ENCODE data around the gene LEFTY2. TPM values are rescaled to one million over a fixed set of nuclear protein-coding genes. Genes with fewer than 3 reads are reported as not detected.

LEFTY2 gene
- total RNA-seq, 1 experiment from 2014 or later = not detected

DNA sequence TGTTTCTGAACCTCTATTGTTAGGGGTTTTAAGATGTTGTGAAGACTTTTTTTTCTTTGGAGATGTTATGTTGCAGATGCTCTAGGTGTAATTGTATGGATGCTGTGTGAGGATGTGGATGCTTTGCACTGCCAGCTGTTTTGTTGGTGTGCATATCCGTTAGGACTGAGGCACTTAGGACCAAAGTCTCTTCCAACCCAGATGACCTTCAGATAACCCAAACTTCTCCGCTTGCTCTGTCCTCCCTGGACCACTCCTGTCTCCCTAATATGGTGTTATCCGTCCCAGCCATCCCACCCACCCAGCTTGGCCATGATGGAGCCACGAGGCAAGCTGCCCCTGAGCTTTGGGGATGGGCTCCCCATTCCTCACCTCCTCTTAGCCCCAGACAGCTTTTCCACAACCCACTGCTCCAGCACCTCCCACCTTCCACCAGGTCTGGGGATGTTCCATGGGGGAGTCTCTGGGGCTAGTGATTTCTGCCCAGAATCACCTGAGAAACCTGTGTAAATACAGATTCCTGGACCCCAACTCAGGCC is 5.1 kb upstream of the LEFTY2 start:
- H3K27me3 Mint-ChIP-seq (ENCODE audit: insufficient read depth, unreplicated experiment) = peaks cover 30% of the 10 kb centered on the region
- POLR2A ChIA-PET = interaction anchor here (0.6 to 2.5 kb wide), 6 partner anchors 8 to 168 kb away, joined by 3 to 8 read pairs (median 4); partner anchors contain the start of gene PYCR2
- TF ChIP-seq, protein P1, sequence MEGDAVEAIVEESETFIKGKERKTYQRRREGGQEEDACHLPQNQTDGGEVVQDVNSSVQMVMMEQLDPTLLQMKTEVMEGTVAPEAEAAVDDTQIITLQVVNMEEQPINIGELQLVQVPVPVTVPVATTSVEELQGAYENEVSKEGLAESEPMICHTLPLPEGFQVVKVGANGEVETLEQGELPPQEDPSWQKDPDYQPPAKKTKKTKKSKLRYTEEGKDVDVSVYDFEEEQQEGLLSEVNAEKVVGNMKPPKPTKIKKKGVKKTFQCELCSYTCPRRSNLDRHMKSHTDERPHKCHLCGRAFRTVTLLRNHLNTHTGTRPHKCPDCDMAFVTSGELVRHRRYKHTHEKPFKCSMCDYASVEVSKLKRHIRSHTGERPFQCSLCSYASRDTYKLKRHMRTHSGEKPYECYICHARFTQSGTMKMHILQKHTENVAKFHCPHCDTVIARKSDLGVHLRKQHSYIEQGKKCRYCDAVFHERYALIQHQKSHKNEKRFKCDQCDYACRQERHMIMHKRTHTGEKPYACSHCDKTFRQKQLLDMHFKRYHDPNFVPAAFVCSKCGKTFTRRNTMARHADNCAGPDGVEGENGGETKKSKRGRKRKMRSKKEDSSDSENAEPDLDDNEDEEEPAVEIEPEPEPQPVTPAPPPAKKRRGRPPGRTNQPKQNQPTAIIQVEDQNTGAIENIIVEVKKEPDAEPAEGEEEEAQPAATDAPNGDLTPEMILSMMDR (IDR thresholded peaks at IDR 0.05; ENCODE audit: unreplicated experiment) = no peak
- H3K27ac Mint-ChIP-seq (ENCODE audit: low read depth, unreplicated experiment) = no peak overlapping the region
- BruUV-seq (replicated peaks) = no TSS peak
- H3K4me1 Mint-ChIP-seq (ENCODE audit: insufficient read depth, unreplicated experiment) = no peaks in the 10 kb centered on the region
- intact Hi-C loops (cut with micrococcal nuclease) = no loop called here
- H3K36me3 Mint-ChIP-seq (ENCODE audit: insufficient read depth, unreplicated experiment) = no peaks in the 10 kb centered on the region
- CTCF ChIA-PET = interaction anchor here (0.5 to 1.3 kb wide), 6 partner anchors 15 to 291 kb away, joined by 3 to 6 read pairs (median 4); partner anchors contain the start of gene TMEM63A
- H3K9me3 Mint-ChIP-seq (ENCODE audit: unreplicated experiment) = no peaks in the 10 kb centered on the region
- no peak overlapping the region for H3K4me3 Mint-ChIP-seq (ENCODE audit: unreplicated experiment)
- no peak for DNase-seq (ENCODE audit: unreplicated experiment)

DNA sequence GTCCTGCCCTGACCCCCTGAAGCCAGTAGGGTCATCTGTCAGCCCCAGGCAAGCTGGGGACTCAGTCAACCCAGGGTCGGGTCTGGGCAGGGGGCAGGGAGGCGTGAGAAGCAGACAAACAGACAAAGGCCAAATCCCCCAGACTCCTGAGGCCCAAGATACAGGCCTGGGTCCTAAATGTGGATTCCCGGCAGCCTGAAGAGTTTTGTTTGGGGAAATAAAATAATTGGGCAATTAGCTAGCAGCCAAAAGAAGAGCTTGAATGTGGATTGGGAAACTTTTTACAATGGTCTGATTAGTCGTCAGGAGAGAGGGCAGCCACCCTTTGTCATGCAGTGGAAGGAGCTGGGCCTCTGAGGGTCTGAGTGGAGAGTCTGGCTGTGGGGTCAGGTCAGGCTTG is 4.5 kb upstream of the LEFTY2 start:
- intact Hi-C loops (cut with micrococcal nuclease) = no loop called here
- ChIA-PET POLR2A (interaction anchor here (1.0 to 2.5 kb wide), 5 partner anchors 9 to 23 kb away, joined by 3 to 8 read pairs (median 4); partner anchors contain the start of gene PYCR2), CTCF (interaction anchor here (0.5 to 2.0 kb wide), 8 partner anchors 16 to 470 kb away, joined by 3 to 6 read pairs (median 4); partner anchors contain the start of gene TMEM63A)
- H3K4me1 Mint-ChIP-seq (ENCODE audit: insufficient read depth, unreplicated experiment) = no peaks in the 10 kb centered on the region
- no peak overlapping the region for H3K27ac Mint-ChIP-seq (ENCODE audit: low read depth, unreplicated experiment)
- H3K9me3 Mint-ChIP-seq (ENCODE audit: unreplicated experiment) = no peaks in the 10 kb centered on the region
- H3K36me3 Mint-ChIP-seq (ENCODE audit: insufficient read depth, unreplicated experiment) = no peaks in the 10 kb centered on the region
- TF ChIP-seq, protein P1 (IDR thresholded peaks at IDR 0.05; ENCODE audit: unreplicated experiment) = no peak
- no peak for DNase-seq (ENCODE audit: unreplicated experiment)
- H3K27me3 Mint-ChIP-seq (ENCODE audit: insufficient read depth, unreplicated experiment) = peaks cover 30% of the 10 kb centered on the region
- H3K4me3 Mint-ChIP-seq (ENCODE audit: unreplicated experiment) = no peak overlapping the region
- no TSS peak for BruUV-seq (replicated peaks)

DNA sequence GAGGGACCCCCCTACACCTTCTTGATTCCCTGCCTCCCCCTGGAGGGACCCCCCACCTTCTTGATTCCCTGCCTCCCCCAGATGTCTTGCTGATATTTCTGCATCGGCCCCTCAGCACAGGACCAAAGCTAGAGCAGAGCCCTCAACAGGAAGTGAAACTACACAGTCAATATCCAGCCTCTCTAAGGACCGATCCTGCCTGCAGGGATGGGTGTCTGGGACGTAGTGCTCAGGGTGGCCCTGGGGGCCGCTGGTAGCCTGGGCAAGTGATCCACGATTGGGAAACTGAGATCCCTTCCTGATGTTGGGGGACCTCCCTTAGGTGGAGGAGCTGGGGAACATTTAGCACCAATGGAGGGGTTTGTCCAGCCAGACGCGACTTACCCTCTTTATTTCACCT is 3.9 kb upstream of the LEFTY2 start:
- Mint-ChIP-seq H3K27ac (ENCODE audit: low read depth, unreplicated experiment) (peak overlapping the region; percentile 29), H3K9me3 (ENCODE audit: unreplicated experiment) (no peaks in the 10 kb centered on the region), H3K4me3 (ENCODE audit: unreplicated experiment) (no peak overlapping the region), H3K36me3 (ENCODE audit: insufficient read depth, unreplicated experiment) (no peaks in the 10 kb centered on the region), H3K27me3 (ENCODE audit: insufficient read depth, unreplicated experiment) (peaks cover 30% of the 10 kb centered on the region), H3K4me1 (ENCODE audit: insufficient read depth, unreplicated experiment) (no peaks in the 10 kb centered on the region)
- BruUV-seq (replicated peaks) = no TSS peak
- TF ChIP-seq, protein P1 (IDR thresholded peaks at IDR 0.05; ENCODE audit: unreplicated experiment) = no peak
- ChIA-PET POLR2A (interaction anchor here (1.1 to 2.5 kb wide), 6 partner anchors 9 to 167 kb away, joined by 4 to 8 read pairs (median 5); partner anchors contain the start of genes PYCR2 and SRP9), CTCF (interaction anchor here (0.5 to 2.0 kb wide), 9 partner anchors 10 to 470 kb away, joined by 3 to 6 read pairs (median 4); partner anchors contain the start of gene LEFTY1)
- intact Hi-C loops (cut with micrococcal nuclease) = no loop called here
- DNase-seq (ENCODE audit: unreplicated experiment) = no peak

DNA sequence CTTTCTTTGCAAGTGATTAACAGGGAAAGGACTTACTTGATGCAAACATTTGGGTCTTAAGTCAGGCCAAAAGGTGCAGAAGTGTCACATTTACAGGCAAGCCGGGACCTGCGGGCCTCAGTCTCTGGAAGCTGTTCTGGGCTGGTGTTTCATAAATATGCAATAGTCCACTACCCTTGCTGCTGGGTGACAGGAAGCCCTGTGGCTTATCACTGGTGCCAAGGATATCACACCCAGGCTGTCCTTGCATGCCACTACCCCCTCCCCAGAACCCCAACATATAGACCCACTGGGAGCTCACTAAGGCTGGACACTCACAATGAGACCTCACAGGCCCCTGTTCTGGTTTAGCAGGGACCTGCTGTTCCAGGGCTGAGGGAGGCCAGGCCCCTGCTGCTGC is 3.4 kb upstream of the LEFTY2 start:
- ChIA-PET CTCF (interaction anchor here (0.5 to 2.0 kb wide), 11 partner anchors 10 to 470 kb away, joined by 3 to 6 read pairs (median 4); partner anchors contain the start of gene LEFTY1), POLR2A (interaction anchor here (1.1 to 2.5 kb wide), 4 partner anchors 8 to 167 kb away, joined by 4 to 8 read pairs (median 6); partner anchors contain the start of genes PYCR2 and SRP9)
- no TSS peak for BruUV-seq (replicated peaks)
- Mint-ChIP-seq H3K36me3 (ENCODE audit: insufficient read depth, unreplicated experiment) (no peaks in the 10 kb centered on the region), H3K27me3 (ENCODE audit: insufficient read depth, unreplicated experiment) (peaks cover 25% of the 10 kb centered on the region), H3K27ac (ENCODE audit: low read depth, unreplicated experiment) (peak overlapping the region; percentile 29), H3K4me3 (ENCODE audit: unreplicated experiment) (no peak overlapping the region), H3K9me3 (ENCODE audit: unreplicated experiment) (no peaks in the 10 kb centered on the region), H3K4me1 (ENCODE audit: insufficient read depth, unreplicated experiment) (no peaks in the 10 kb centered on the region)
- DNase-seq (ENCODE audit: unreplicated experiment) = no peak
- TF ChIP-seq, protein P1 (IDR thresholded peaks at IDR 0.05; ENCODE audit: unreplicated experiment) = no peak
- intact Hi-C loops (cut with micrococcal nuclease) = no loop called here

Measured in MCF 10A (cell line).